ENCODE results near the gene MYNN. TPM values are rescaled to one million over a fixed set of nuclear protein-coding genes. Genes with fewer than 3 reads are reported as not detected.

The MYNN gene
- total RNA-seq, 1 donor from 2014 or later: 8.8 TPM

- no peak for ATAC-seq
These were observed 63.1 kb downstream of the MYNN start for GRCh38 chr3:169836078-169836941.

GRCh38 chr3:169836942-169837275 lies 63.7 kb downstream of the MYNN start:
- ATAC-seq: no peak

GRCh38 chr3:169838511-169839030 lies 65.4 kb downstream of the MYNN start:
- no peak for ATAC-seq

Other genes starting within 250 kb of the MYNN start
- 23.3 TPM for gene MECOM, start 109.7 kb upstream of the MYNN start, total RNA-seq
- 10.6 TPM for gene TERC, start 8.3 kb upstream of the MYNN start, total RNA-seq
- gene ACTRT3, start 3.8 kb upstream of the MYNN start, total RNA-seq: 1.6 TPM
- not detected for gene LRRIQ4, start 39.5 kb downstream of the MYNN start, total RNA-seq
- 0.24 TPM for gene LRRC34, start 39.5 kb downstream of the MYNN start, total RNA-seq
- gene LRRC31, start 96.5 kb downstream of the MYNN start, total RNA-seq: not detected
- not detected for gene SAMD7, start 138.2 kb downstream of the MYNN start, total RNA-seq
- gene SEC62, start 193.4 kb downstream of the MYNN start, total RNA-seq: 37.0 TPM

Data from esophagus mucosa (tissue), 1 donor.